SK-N-MC (cell line): Measurements from ENCODE around the gene SEPTIN5.

Source experiments
- EZH2 ChIP-seq: fragments of 200-600 bp; sonication (generic); IDR thresholded peaks from one replicate; pipeline ENCODE4 v1.6.1; 2017; ENCODE audit warnings: antibody characterized with exemption
- FOXP2 ChIP-seq: optimal IDR thresholded peaks from 2 replicates; pipeline ENCODE3; 2011; ENCODE audit warnings: mild to moderate bottlenecking, moderate library complexity; ENCODE audit not compliant: insufficient read depth; ENCODE audit errors: extremely low read length, control extremely low read depth
- POLR2AphosphoS5 ChIP-seq: IDR thresholded peaks from 2 replicates; pipeline ENCODE4 v1.6.1; 2012; ENCODE audit warnings: mild to moderate bottlenecking, low read depth, low read length, borderline replicate concordance

DNA sequence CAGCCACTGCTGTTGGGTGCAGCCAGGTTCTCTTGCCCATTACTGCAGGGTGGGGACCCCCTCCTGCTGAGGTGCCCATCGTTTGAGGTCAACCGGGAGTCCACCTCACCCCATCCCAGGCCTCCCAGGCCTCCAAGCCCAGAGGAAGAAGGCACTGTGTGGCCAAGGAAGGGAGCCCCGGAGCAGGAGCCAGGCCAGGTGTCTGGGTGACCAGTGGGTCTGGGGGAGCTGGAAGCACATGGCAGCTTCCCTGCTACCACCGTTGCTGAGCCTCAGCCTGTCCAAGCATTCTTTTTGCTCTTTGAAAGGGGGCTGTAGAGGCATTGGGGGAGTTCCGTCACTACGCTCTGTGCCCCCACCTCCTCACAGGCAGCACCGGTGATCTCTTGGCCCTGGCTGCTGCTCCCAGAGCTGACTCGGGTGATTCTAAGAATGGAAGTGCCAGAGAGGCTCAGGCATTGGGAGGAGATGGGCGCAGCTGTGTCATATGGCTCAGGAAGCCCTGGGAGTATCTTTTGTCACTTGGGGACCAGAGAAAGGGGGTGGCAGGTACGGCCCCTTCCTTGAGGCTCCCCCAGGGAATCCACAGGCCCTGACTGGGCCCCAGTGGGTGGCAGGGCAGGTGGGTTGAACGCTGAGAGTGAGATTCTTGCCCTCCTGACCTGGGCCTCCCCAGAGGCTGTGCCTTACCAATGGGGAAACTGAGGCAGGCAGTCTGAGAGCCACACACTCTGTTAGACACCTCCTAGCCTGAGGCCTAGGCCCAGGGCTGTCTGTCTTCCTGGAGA is 1.9 kb downstream of the SEPTIN5 start:
- TF ChIP-seq EZH2: no peak
- no peak for TF ChIP-seq POLR2AphosphoS5
- TF ChIP-seq FOXP2: no peak
